Adrenal gland (tissue), 12 donors: ENCODE results near the gene CCDC160. TPM values are rescaled to one million over a fixed set of nuclear protein-coding genes. Genes with fewer than 3 reads are reported as not detected.

Experiments used
- DNase-seq, 7 donors: peaks; one replicate each; pipeline ENCODE4 v3.0.0-alpha.2; 2019 to 2020
- H3K27ac ChIP-seq, 5 donors: fragments of 200-600 bp; sonication (generic) in 4 of 5; 1 replicate in 3 of 5; 2 replicates in 2 of 5; pipeline versions ENCODE4 v1.5.1 to v1.8.0; 2016 to 2020; ENCODE audit warnings: mild to moderate bottlenecking in 1 of 5
- H3K27me3 ChIP-seq: fragments of 200-600 bp; 2 replicates; pipeline ENCODE4 v1.8.0; 2021
- H3K36me3 ChIP-seq, 2 donors: fragments of 200-600 bp; replicated peaks in 1 of 2; 1 replicate in 1 of 2; 2 replicates in 1 of 2; pipeline versions ENCODE4 v1.5.1 to v1.8.0; 2018 to 2022
- H3K4me1 ChIP-seq, 2 donors: fragments of 200-600 bp; replicated peaks in 1 of 2; 1 replicate in 1 of 2; 2 replicates in 1 of 2; pipeline versions ENCODE4 v1.5.1 to v1.8.0; 2018 to 2021
- H3K4me3 ChIP-seq, 4 donors: fragments of 200-600 bp; sonication (generic) in 3 of 4; one replicate each; pipeline ENCODE4 v1.5.1; 2016 to 2018
- H3K9me3 ChIP-seq, 3 donors: fragments of 200-600 bp; sonication (generic) in 1 of 3; replicated peaks in 1 of 3; 1 replicate in 2 of 3; 2 replicates in 1 of 3; pipeline versions ENCODE4 v1.5.1 to v1.8.0; 2016 to 2021
- CTCF ChIP-seq, 6 experiments: fragments of 450-650 bp in 4 of 6; fragments of 200-600 bp in 2 of 6; sonication (generic) in 1 of 6; IDR thresholded peaks; 1 replicate in 5 of 6; 2 replicates in 1 of 6; pipeline versions ENCODE4 v1.5.1 to v1.8.0; 2016 to 2021; ENCODE audit warnings: antibody characterized with exemption in 6 of 6, mild to moderate bottlenecking in 2 of 6, moderate library complexity in 1 of 6
- POLR2A ChIP-seq, 2 donors: fragments of 450-650 bp; IDR thresholded peaks; one replicate each; pipeline ENCODE4 v1.6.1; 2017; ENCODE audit warnings: antibody characterized with exemption in 2 of 2, mild to moderate bottlenecking in 2 of 2, moderate library complexity in 1 of 2
- WGBS, 4 donors: extraction: QIAGEN DNeasy Blood & Tissue Kit in 2 of 4; methylation state at CpG; one replicate each; pipeline versions ENCODE4 v1.1.5 to v1.1.7; 2013 to 2017; 5-methylcytosine and 5-hydroxymethylcytosine counted together
- intact Hi-C, 2 donors: fragments of 100-400 bp; cut with DNase I; formaldehyde crosslinking; loops; one replicate each; pipeline versions ENCODE4 v1.14.1 to v1.15.0; 2022 to 2023
- polyA plus RNA-seq, 3 donors: library from polyadenylated mRNA; stranded (reverse); fragments of 200-250 nt in 2 of 3; fragments of 350-450 nt in 1 of 3; fragmentation: Illumina TruSeq in 1 of 3; extraction: RNeasy Lipid Tissue Mini Kit (QIAGEN cat#74804) in 1 of 3; gene quantifications; one replicate each; pipeline ENCODE4 v1.2.3, GENCODE V29; 2013 to 2014
- total RNA-seq, 9 donors: library from RNA; depleted of rRNA in 4 of 9; stranded (reverse); fragments of >200 nt in 4 of 9; fragments of 120-200 nt in 1 of 9; fragmentation: NEBNext Ultra II Directional in 1 of 9; extraction: Animal tissue kit (Norgen Biotek cat#: 25700) in 1 of 9; gene quantifications; one replicate each; pipeline versions ENCODE4 v1.1.0 to v1.2.4, GENCODE V29; 2013 to 2023
- donor health status: healthy with polysubstance abuse.
- donor health status: Bipolar disorder and iron deficiency.
- donor health status: DM: yes; HTN: yes; CAD: no.
- donor health status: DM: no; HTN: no; CAD: no.
- donor health status: DM: no; HTN: no; CAD: no.
- donor health status: DM: yes; HTN: yes; CAD: no.

Gene CCDC160
- total and polyA plus RNA-seq, 12 donors, result 0.07 to 0.41 (median 0.11) TPM; not detected in 8

- Histone ChIP-seq H3K27me3 (peaks cover 5% of the 10 kb centered on the region), H3K9me3 (no peaks in the 10 kb centered on the region), H3K36me3 (no peaks in the 10 kb centered on the region), H3K4me3 (no peak overlapping the region), H3K27ac (no peak overlapping the region), H3K4me1 (no peaks in the 10 kb centered on the region)
- DNase-seq, result no peak
- 68 to 89% (median 76%) methylated on average over 3 of the region's 3 CpGs for WGBS, 4 donors
- intact Hi-C loops, result no loop called here
- no peak for TF ChIP-seq POLR2A (IDR thresholded peaks at IDR 0.05)
- TF ChIP-seq CTCF (IDR thresholded peaks at IDR 0.05), result no peak
Measured at GRCh38 chrX:134247492-134247891, 10.5 kb downstream of the CCDC160 start.

DNA sequence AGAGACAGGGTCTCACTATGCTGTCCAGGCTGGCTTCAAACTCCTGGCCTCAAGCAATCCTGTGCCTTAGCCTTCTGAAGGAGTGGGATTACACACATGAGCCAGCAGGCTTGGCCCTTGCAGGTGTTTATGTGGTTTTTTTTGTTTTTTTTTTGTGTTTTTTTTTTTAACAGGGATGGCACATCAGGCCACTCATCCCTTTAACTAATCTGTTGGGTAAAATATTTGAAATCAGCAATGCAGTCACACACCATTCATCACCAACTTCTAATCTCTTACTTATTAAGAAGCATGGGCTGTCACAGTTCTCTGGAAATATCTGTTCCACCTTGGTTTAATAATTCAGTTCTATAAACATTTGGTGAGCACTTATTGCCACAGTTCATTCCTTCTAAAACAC, 12.3 kb downstream of the CCDC160 start:
- H3K9me3 ChIP-seq, result no peaks in the 10 kb centered on the region
- intact Hi-C loops, result no loop called here
- TF ChIP-seq POLR2A (IDR thresholded peaks at IDR 0.05) (no peak), CTCF (IDR thresholded peaks at IDR 0.05) (no peak)
- no peaks in the 10 kb centered on the region for H3K4me1 ChIP-seq
- no peaks in the 10 kb centered on the region for H3K27me3 ChIP-seq
- no peaks in the 10 kb centered on the region for H3K36me3 ChIP-seq
- H3K27ac ChIP-seq, result no peak overlapping the region
- H3K4me3 ChIP-seq, result no peak overlapping the region
- no peak for DNase-seq

GRCh38 chrX:134251241-134251640, 14.3 kb downstream of the CCDC160 start:
- no peak for DNase-seq
- H3K4me1 ChIP-seq, result no peaks in the 10 kb centered on the region
- H3K9me3 ChIP-seq, result no peaks in the 10 kb centered on the region
- no peaks in the 10 kb centered on the region for H3K27me3 ChIP-seq
- WGBS, 4 donors, result 21 to 50% (median 43%) methylated on average over 1 of the region's 1 CpG; no CpG with 5 or more reads in 1 of the 4 donors
- no peak overlapping the region for H3K27ac ChIP-seq
- TF ChIP-seq POLR2A (IDR thresholded peaks at IDR 0.05) (no peak), CTCF (IDR thresholded peaks at IDR 0.05) (no peak)
- H3K36me3 ChIP-seq, result no peaks in the 10 kb centered on the region
- no peak overlapping the region for H3K4me3 ChIP-seq
- intact Hi-C loops, result no loop called here

DNA sequence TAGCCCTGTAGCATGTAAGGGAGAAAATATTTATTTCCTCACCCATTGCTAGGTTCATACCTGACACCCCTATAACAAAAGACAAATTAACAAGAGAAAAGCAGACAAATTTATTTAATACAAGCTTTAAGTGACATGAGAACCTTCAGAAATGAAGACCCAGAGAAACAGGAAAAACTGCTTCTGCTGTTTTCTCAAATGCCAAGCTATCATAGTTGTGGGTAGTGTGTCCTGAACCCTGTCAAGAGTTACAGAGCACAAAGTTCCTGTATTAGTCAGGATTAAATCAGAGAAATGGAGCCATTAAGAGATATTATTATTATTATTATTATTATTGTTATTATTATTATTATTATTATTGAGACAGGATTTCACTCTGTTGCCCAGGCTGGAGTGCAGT, 17.5 kb downstream of the CCDC160 start:
- H3K4me1 ChIP-seq, result no peaks in the 10 kb centered on the region
- intact Hi-C loops, result no loop called here
- DNase-seq, result no peak
- no peak overlapping the region for H3K27ac ChIP-seq
- no peak for TF ChIP-seq CTCF (IDR thresholded peaks at IDR 0.05)
- TF ChIP-seq POLR2A (IDR thresholded peaks at IDR 0.05), result no peak
- H3K27me3 ChIP-seq, result no peaks in the 10 kb centered on the region
- H3K9me3 ChIP-seq, result no peaks in the 10 kb centered on the region
- no peaks in the 10 kb centered on the region for H3K36me3 ChIP-seq
- H3K4me3 ChIP-seq, result no peak overlapping the region
